ENCODE data around the gene TRIM22.
"Not testable (repeated sequence)": the region's sequence is repeated elsewhere in the genome, so short reads cannot be mapped to it uniquely, and the experiment has no call there.

The TRIM22 gene

DNA sequence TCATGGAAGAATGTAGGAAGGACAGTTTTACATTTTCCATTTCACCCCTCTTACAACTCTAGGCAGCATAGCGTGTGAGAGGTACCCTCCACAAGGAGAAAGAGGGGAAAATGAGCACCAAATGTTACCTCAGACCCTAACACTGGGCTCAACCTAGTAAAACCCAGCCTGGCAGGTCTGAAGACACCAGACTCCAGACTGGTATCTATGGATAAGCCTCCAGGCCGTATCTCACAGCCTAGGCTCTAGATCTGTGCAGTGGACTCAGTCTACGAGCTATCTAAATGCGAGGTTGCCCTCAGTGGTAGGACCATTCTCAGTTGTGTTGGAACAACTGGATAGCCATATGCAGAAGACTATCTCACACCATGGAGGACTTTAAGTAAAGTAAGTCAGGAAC, 15.2 kb upstream of the TRIM22 start:
- Histone ChIP-seq H3K4me1 (ENCODE audit: control insufficient read depth, insufficient read depth, low read length) (no peaks in the 10 kb centered on the region), H3K36me3 (ENCODE audit: control insufficient read depth, insufficient read depth, low read length) (no peaks in the 10 kb centered on the region)

DNA sequence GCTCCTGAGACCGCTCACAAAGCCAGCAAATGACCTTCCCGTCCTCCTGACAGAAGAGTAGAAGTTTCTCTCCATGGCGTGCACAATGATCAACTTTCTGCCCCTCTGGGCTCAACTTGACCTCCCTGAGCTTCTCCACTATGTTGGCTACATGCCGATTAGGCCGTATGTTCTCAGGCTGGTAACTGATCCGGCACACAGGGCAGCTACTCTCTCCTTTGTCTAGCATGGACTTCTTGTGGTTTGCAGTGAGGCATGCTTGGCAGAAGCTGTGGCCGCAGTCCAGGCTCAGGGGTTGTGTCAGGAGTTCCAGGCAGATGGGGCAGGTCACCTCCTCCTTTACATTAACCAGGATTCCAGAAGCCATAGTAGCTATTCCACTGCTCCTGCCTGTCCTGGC, 9.8 kb upstream of the TRIM22 start:
- no peaks in the 10 kb centered on the region for H3K9me3 ChIP-seq (ENCODE audit: control insufficient read depth, low read length)
- H3K4me3 ChIP-seq (ENCODE audit: low read length): no peak overlapping the region
- peaks cover 6% of the 10 kb centered on the region for H3K4me1 ChIP-seq (ENCODE audit: control insufficient read depth, insufficient read depth, low read length)
- H3K27me3 ChIP-seq (ENCODE audit: control insufficient read depth, insufficient read depth, low read length): no peaks in the 10 kb centered on the region
- H3K9ac ChIP-seq (ENCODE audit: low read length): no peak overlapping the region
- H3K36me3 ChIP-seq (ENCODE audit: control insufficient read depth, insufficient read depth, low read length): no peaks in the 10 kb centered on the region

More for the DNA sequence above, 15.2 kb upstream of the TRIM22 start:
- no peaks in the 10 kb centered on the region for H3K27me3 ChIP-seq (ENCODE audit: control insufficient read depth, insufficient read depth, low read length)
- no peak overlapping the region for H3K9ac ChIP-seq (ENCODE audit: low read length)
- no peak overlapping the region for H3K4me3 ChIP-seq (ENCODE audit: low read length)
- H3K9me3 ChIP-seq (ENCODE audit: control insufficient read depth, low read length): no peaks in the 10 kb centered on the region

DNA sequence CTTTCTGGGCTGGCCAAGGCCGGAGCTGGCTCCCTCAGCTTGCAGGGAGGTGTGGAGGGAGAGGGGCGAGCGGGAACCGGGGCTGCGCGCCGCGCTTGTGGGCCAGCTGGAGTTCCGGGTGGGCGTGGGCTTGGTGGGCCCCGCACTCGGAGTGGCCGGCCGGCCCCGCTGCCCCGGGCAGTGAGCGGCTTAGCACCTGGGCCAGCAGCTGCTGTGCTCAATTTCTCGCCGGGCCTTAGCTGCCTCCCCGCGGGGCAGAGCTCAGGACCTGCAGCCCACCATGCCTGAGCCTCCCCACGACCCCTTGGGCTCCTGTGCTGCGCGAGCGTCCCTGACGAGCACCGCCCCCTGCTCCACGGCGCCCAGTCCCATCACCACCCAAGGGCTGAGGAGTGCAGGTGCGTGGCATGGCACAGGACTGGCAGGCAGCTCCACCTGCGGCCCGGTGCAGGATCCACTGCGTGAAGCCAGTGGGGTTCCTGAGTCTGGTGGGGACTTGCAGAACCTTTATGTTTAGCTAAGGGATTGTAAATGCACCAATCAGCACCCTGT, 6.6 kb upstream of the TRIM22 start:
- not testable (repeated sequence) for H3K9ac ChIP-seq (ENCODE audit: low read length); H3K9me3 ChIP-seq (ENCODE audit: control insufficient read depth, low read length); H3K4me3 ChIP-seq (ENCODE audit: low read length); H3K36me3 ChIP-seq (ENCODE audit: control insufficient read depth, insufficient read depth, low read length); H3K4me1 ChIP-seq (ENCODE audit: control insufficient read depth, insufficient read depth, low read length); H3K27me3 ChIP-seq (ENCODE audit: control insufficient read depth, insufficient read depth, low read length)

DNA sequence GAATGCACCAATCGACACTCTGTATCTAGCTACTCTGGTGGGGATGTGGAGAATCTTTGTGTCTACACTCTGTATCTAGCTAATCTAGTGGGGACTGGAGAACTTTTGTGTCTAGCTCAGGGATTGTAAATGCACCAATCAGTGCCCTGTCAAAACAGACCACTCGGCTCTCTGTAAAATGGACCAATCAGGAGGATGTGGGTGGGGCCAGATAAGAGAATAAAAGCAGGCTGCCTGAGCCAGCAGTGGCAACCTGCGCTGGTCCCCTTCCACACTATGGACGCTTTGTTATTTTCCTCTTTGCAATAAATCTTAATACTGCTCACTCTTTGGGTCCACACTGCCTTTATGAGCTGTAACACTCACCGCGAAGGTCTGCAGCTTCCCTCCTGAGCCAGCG, 6.0 kb upstream of the TRIM22 start:
- peak overlapping the region; percentile 87 for H3K9ac ChIP-seq (ENCODE audit: low read length)
- not testable (repeated sequence) for H3K4me1 ChIP-seq (ENCODE audit: control insufficient read depth, insufficient read depth, low read length); H3K9me3 ChIP-seq (ENCODE audit: control insufficient read depth, low read length); H3K36me3 ChIP-seq (ENCODE audit: control insufficient read depth, insufficient read depth, low read length); H3K27me3 ChIP-seq (ENCODE audit: control insufficient read depth, insufficient read depth, low read length); H3K4me3 ChIP-seq (ENCODE audit: low read length)

DNA sequence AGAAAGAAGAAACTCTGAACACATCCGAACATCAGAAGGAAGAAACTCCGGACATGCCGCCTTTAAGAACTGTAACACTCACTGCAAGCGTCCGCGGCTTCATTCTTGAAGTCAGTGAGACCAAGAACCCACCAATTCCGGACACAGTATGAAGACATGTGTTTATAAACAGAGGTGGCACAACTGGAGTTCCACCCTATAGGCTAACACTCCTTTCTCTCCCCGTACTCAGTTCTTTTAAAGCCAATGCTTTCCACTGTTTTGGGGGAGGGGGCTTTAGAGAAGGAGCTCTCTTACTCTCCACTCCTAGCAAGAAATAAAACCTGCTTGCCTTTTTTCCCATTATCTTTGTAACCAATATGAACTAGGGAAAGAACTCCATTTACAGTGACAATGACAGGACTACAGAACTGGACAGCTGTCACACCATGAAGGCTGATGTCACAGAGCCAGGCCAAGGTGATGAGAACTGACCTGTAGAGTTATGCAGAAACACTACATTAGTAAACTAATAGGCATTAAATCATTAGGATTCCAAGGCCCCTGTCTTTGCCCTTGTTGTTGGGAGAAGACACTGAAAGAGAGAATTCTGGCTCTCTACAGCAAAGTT, 5.4 kb upstream of the TRIM22 start:
- H3K9ac ChIP-seq (ENCODE audit: low read length): peak overlapping the region; percentile 87
- no peaks in the 10 kb centered on the region for H3K27me3 ChIP-seq (ENCODE audit: control insufficient read depth, insufficient read depth, low read length)
- H3K9me3 ChIP-seq (ENCODE audit: control insufficient read depth, low read length): no peaks in the 10 kb centered on the region
- peak overlapping the region; percentile 96 for H3K4me3 ChIP-seq (ENCODE audit: low read length)
- H3K4me1 ChIP-seq (ENCODE audit: control insufficient read depth, insufficient read depth, low read length): peaks cover 14% of the 10 kb centered on the region
- no peaks in the 10 kb centered on the region for H3K36me3 ChIP-seq (ENCODE audit: control insufficient read depth, insufficient read depth, low read length)

DNA sequence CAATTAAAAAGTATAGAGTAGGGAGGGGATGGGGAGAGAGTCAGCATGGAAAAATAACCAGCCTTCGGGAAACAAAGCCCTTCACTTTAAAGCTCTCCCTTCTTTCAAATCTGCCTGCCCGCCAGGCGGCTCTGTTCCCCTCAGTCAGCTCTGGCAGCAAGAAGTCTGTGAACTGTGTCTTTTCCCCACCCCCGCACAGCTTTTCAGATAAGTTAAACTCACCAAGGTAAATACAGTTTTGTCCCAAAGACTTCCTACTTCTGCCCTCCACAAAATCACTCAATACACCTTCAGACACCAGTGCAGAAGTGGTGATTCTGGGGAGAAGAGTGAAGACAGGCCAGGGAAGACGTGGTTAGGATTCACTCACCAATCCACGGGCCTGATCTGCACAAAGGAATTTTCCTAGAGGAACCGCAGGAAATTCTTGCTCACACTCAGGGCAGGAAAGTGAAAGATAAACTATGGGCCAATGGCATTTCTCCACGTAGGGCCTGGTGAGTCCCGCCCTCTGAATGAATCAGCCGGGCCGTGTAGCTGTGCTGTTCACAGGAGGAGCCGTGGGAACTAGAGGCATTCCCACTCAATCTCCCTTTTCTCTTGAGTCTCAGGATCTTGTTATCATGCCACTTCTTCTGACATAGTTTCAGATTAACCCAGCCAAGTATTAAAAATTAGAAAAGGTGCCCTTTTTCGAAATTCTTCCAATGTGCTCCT, 4.8 kb upstream of the TRIM22 start, which contains the start of gene TRIM5:
TRIM5 (minus strand) TSS at position 429 of the 717 bp plus-strand sequence. CDS start 4,897 bp downstream, outside the sequence.
- Histone ChIP-seq H3K4me3 (ENCODE audit: low read length) (peak within 1 kb of the TSS; percentile 96), H3K9me3 (ENCODE audit: control insufficient read depth, low read length) (no peaks in the 10 kb centered on the region), H3K9ac (ENCODE audit: low read length) (peak within 1 kb of the TSS; percentile 87), H3K4me1 (ENCODE audit: control insufficient read depth, insufficient read depth, low read length) (peaks cover 21% of the 10 kb centered on the region), H3K27me3 (ENCODE audit: control insufficient read depth, insufficient read depth, low read length) (no peaks in the 10 kb centered on the region), H3K36me3 (ENCODE audit: control insufficient read depth, insufficient read depth, low read length) (no peaks in the 10 kb centered on the region)

DNA sequence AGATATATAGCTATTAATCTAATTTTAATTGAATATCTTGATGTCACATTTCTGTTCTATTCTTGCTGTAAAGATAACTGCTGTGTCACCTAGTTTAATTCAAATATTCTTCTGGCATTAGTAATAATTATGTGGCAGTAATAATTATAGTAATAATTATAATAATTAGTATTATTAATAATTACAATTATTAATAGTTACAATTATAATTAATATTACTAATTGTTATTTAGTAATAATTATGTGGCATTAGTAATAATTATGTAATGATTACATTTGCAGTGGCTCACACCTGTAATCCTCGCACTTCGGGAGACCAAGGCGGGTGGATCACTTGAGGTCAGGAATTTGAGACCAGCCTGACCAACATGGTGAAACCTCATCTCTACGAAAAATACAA, 3.2 kb upstream of the TRIM22 start:
- Histone ChIP-seq H3K27me3 (ENCODE audit: control insufficient read depth, insufficient read depth, low read length) (no peaks in the 10 kb centered on the region), H3K4me1 (ENCODE audit: control insufficient read depth, insufficient read depth, low read length) (peaks cover 22% of the 10 kb centered on the region), H3K36me3 (ENCODE audit: control insufficient read depth, insufficient read depth, low read length) (no peaks in the 10 kb centered on the region), H3K4me3 (ENCODE audit: low read length) (no peak overlapping the region), H3K9me3 (ENCODE audit: control insufficient read depth, low read length) (no peaks in the 10 kb centered on the region), H3K9ac (ENCODE audit: low read length) (no peak overlapping the region)

DNA sequence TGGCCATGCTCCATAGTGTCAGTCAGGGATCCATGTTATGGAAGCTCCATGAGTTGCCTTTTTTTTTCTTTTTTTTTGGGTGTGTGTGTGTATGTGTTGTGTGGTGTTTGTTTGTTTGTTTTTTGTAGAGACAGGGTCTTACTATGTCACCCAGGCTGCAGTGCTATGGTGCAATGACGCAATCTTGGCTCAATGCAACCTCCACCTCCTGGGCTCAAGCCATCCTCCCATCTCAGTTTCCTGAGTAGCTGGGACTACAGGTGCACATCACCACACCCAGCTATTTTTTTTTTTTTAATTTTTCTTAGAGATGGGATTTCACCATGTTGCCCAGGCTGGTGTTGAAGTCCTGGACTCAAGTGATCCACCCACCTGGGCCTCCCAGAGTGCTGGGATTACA, 1.1 kb upstream of the TRIM22 start:
- H3K4me3 ChIP-seq (ENCODE audit: low read length): no peak overlapping the region
- H3K9me3 ChIP-seq (ENCODE audit: control insufficient read depth, low read length): no peaks in the 10 kb centered on the region
- no peak overlapping the region for H3K9ac ChIP-seq (ENCODE audit: low read length)
- no peaks in the 10 kb centered on the region for H3K36me3 ChIP-seq (ENCODE audit: control insufficient read depth, insufficient read depth, low read length)
- no peaks in the 10 kb centered on the region for H3K27me3 ChIP-seq (ENCODE audit: control insufficient read depth, insufficient read depth, low read length)
- H3K4me1 ChIP-seq (ENCODE audit: control insufficient read depth, insufficient read depth, low read length): peaks cover 22% of the 10 kb centered on the region

DNA sequence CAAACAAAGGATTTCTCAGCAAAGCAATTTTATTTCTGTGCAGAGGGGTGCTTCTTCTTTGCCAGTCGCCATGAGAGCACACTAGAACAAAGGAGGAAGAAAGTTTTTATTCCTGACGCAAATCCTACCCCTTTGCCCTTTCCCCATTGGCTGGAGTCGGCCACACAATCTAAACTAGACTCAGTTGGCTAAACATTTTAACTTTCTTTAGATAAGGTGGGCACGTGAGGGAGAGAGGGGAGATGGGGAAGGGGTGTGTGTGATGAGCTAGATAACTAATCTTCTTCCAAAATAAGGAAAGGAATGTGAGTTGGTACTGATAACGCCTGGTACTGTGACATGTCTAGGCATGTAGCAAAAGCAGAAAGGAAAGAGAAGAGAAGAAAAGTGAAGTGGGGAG, 626 bp downstream of the TRIM22 start:
- Histone ChIP-seq H3K4me3 (ENCODE audit: low read length) (peak overlapping the region; percentile 48), H3K9me3 (ENCODE audit: control insufficient read depth, low read length) (no peaks in the 10 kb centered on the region), H3K27me3 (ENCODE audit: control insufficient read depth, insufficient read depth, low read length) (no peaks in the 10 kb centered on the region), H3K4me1 (ENCODE audit: control insufficient read depth, insufficient read depth, low read length) (peaks cover 14% of the 10 kb centered on the region), H3K9ac (ENCODE audit: low read length) (peak overlapping the region; percentile 88), H3K36me3 (ENCODE audit: control insufficient read depth, insufficient read depth, low read length) (no peaks in the 10 kb centered on the region)

DNA sequence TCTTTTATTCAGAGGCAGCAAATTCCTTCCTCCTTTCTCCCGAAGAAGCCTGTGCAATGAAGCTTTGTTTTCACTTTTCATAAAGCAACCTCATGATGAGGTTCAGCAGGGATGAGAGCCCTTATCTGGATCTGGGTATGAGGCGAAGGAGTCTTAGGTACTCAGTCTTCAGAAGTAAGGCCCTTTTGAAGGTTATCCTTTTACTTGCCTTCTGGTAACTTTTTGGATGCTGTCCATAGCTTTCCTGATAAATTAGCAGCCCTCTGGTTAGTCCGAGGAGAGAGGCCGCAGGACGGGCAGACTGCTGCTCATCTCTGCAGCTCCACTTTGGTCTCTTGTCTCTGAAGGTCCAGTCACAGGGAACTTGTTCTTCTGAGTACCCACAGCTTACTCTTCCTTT, 1.1 kb downstream of the TRIM22 start:
- peak overlapping the region; percentile 3 for H3K4me3 ChIP-seq (ENCODE audit: low read length)
- no peaks in the 10 kb centered on the region for H3K27me3 ChIP-seq (ENCODE audit: control insufficient read depth, insufficient read depth, low read length)
- H3K9ac ChIP-seq (ENCODE audit: low read length): peak overlapping the region; percentile 88
- H3K4me1 ChIP-seq (ENCODE audit: control insufficient read depth, insufficient read depth, low read length): peaks cover 12% of the 10 kb centered on the region
- H3K36me3 ChIP-seq (ENCODE audit: control insufficient read depth, insufficient read depth, low read length): no peaks in the 10 kb centered on the region
- H3K9me3 ChIP-seq (ENCODE audit: control insufficient read depth, low read length): no peaks in the 10 kb centered on the region

DNA sequence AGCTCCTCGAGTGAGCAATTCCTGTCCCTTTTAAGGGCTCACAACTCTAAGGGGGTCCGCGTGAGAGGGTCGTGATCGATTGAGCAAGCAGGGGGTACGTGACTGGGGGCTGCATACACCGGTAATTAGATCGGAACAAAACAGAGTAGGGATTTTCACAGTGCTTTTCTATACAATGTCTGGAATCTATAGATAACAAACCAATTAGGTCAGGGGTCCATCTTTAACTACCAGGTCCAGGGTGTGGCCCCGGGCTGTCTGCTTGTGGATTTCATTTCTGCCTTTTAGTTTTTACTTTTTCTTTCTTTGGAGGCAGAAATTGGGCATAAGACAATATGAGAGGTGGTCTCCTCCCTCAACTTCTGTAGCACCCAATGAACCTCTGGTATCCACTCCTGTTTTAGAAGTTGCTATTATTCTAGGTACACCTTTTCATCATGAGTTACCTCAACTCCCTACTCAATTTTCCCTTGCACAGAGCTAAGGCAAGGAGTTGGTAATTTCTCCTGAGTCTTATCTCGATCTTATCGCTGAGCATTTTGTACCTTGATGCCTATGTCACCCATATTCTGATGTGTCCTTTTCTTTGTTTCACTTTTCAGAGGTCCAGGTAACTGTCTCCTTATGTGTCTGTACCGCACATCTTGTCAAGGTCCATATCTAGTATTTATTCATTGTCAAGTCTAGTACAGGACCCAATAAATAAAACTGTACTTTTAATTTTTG, 1.8 kb downstream of the TRIM22 start:
- H3K9ac ChIP-seq (ENCODE audit: low read length): peak overlapping the region; percentile 88
- H3K4me3 ChIP-seq (ENCODE audit: low read length); H3K9me3 ChIP-seq (ENCODE audit: control insufficient read depth, low read length); H3K36me3 ChIP-seq (ENCODE audit: control insufficient read depth, insufficient read depth, low read length); H3K27me3 ChIP-seq (ENCODE audit: control insufficient read depth, insufficient read depth, low read length): not testable (repeated sequence)
- H3K4me1 ChIP-seq (ENCODE audit: control insufficient read depth, insufficient read depth, low read length): peaks cover 12% of the 10 kb centered on the region

DNA sequence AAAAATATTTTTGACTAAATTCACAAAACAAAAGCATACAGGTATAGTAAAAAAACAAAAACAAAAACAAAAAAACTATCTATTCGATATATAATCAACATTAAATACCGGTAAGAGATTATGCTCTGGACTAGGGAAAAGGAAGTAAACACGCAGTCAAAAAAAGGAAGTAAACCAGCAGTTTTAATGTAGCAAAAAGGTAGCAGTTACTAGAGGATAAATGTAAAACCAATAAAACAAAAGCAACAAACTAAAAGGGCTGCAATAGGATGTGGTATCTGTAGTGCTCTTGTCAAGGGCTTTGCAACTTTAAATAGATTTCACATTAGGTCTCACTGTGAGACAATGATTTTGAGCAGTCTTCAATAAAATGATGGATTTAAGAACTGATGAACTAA, 2.4 kb downstream of the TRIM22 start:
- no peak overlapping the region for H3K9ac ChIP-seq (ENCODE audit: low read length)
- no peak overlapping the region for H3K4me3 ChIP-seq (ENCODE audit: low read length)
- H3K36me3 ChIP-seq (ENCODE audit: control insufficient read depth, insufficient read depth, low read length): no peaks in the 10 kb centered on the region
- H3K4me1 ChIP-seq (ENCODE audit: control insufficient read depth, insufficient read depth, low read length): peaks cover 12% of the 10 kb centered on the region
- no peaks in the 10 kb centered on the region for H3K9me3 ChIP-seq (ENCODE audit: control insufficient read depth, low read length)
- H3K27me3 ChIP-seq (ENCODE audit: control insufficient read depth, insufficient read depth, low read length): no peaks in the 10 kb centered on the region

Data from mucosa of stomach (tissue), 1 donor.